IPS-18a (cell line): ENCODE measurements around the gene ASB5.
"Not testable (repeated sequence)": the region's sequence is repeated elsewhere in the genome, so short reads cannot be mapped to it uniquely, and the experiment has no call there.

ENCODE experiments used
- H3K27ac ChIP-seq: one replicate; pipeline ENCODE4 v1.5.1; 2013; ENCODE audit warnings: low read length
- H3K27me3 ChIP-seq: one replicate; pipeline ENCODE4 v1.6.1; 2013; ENCODE audit warnings: mild to moderate bottlenecking, low read length; ENCODE audit not compliant: control insufficient read depth, insufficient read depth
- H3K36me3 ChIP-seq: one replicate; pipeline ENCODE4 v1.6.1; 2013; ENCODE audit warnings: low read depth, low read length; ENCODE audit not compliant: control insufficient read depth
- H3K4me1 ChIP-seq: one replicate; pipeline ENCODE4 v1.6.1; 2013; ENCODE audit warnings: low read depth, low read length; ENCODE audit not compliant: control insufficient read depth
- H3K4me3 ChIP-seq: one replicate; pipeline ENCODE4 v1.5.1; 2013; ENCODE audit warnings: low read length
- H3K9ac ChIP-seq: one replicate; pipeline ENCODE4 v1.6.1; 2013; ENCODE audit warnings: mild to moderate bottlenecking, low read length, moderate library complexity
- H3K9me3 ChIP-seq: one replicate; pipeline ENCODE4 v1.6.1; 2013; ENCODE audit warnings: low read depth, low read length; ENCODE audit not compliant: control insufficient read depth

The ASB5 gene

DNA sequence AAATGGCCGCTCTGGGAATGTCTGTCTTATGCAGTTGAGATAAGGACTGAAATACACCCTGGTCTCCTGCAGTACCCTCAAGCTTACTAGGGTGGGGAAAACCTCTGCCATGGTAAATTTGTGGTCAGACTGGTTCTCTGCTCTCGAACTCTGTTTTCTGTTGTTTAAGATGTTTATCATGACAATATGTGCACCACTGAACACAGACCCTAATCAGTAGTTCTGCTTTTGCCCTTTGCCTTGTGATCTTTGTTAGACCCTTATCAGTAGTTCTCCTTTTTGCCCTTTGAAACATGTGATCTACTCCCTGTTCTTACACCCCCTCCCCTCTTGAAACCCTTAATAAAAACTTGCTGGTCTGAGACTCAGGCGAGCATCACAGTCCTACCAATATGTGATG lies 56.7 kb downstream of the ASB5 start:
- H3K4me1 ChIP-seq, H3K27me3 ChIP-seq, H3K4me3 ChIP-seq, H3K27ac ChIP-seq, H3K9ac ChIP-seq, H3K9me3 ChIP-seq, H3K36me3 ChIP-seq: not testable (repeated sequence)

DNA sequence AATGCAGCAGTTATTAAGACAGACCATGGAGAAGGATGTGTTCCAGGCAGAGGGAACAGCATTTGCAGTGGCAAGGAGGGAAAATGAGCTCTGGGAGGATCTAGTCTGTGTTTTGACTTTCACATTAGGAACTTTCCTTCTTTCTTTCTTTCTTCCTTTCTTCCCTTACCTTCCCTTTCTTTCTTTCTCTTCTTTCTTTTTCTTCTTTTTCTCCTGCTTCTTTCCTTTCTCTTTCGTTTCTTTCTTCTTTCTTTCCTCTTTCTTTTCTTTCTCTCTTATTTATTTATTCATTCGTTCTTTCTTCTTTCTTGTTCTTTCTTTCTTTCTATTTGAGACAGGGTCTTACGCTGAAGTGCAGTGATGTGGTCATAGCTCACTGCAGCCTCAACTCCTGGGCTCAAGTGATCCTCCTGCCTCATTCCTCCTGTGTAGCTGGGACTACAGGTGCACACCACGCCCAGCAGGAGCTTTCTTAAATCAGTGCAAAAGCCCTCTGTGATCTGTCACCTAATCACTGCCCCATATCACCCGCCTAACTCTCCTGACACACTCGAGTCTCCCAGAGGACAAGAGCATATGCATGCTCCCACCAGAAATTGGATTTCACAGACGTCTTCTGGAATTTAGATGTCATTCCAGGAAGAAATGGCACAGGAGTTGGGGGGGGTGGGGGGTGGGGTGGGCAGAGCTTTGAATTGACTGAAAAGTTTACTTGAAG lies 58.3 kb downstream of the ASB5 start:
- H3K27me3 ChIP-seq, result no peaks in the 10 kb centered on the region
- no peak overlapping the region for H3K27ac ChIP-seq
- no peaks in the 10 kb centered on the region for H3K9me3 ChIP-seq
- no peaks in the 10 kb centered on the region for H3K36me3 ChIP-seq
- peaks cover 1% of the 10 kb centered on the region for H3K4me1 ChIP-seq
- no peak overlapping the region for H3K4me3 ChIP-seq
- no peak overlapping the region for H3K9ac ChIP-seq

DNA sequence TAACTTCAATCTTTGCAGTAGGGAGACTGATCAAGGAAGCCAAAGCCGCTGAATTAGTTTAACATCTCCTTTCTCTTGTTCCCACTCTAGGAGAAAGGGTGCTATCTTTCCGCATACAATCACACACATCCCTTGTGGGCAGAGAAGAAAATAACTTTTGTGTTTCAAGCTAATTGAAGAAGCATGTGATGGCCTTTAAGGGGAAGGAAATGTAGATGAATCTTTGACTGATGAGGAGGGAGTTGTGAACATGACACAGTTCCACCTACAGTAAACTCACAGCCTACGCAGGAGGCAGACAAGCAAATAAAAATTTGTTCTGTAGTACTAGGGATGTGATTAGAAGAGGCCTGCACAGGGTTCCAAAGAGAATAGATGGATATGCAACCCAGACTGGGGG lies 58.9 kb downstream of the ASB5 start:
- Histone ChIP-seq H3K27ac (no peak overlapping the region), H3K9ac (no peak overlapping the region), H3K9me3 (no peaks in the 10 kb centered on the region), H3K27me3 (no peaks in the 10 kb centered on the region), H3K4me3 (no peak overlapping the region), H3K36me3 (no peaks in the 10 kb centered on the region), H3K4me1 (peaks cover 5% of the 10 kb centered on the region)

- Histone ChIP-seq H3K27me3 (no peaks in the 10 kb centered on the region), H3K9me3 (no peaks in the 10 kb centered on the region), H3K36me3 (no peaks in the 10 kb centered on the region), H3K4me1 (peaks cover 5% of the 10 kb centered on the region), H3K9ac (no peak overlapping the region), H3K4me3 (no peak overlapping the region), H3K27ac (no peak overlapping the region)
Measured at GRCh38 chr4:176209535-176209934, 59.5 kb downstream of the ASB5 start.

- Histone ChIP-seq H3K27ac (no peak overlapping the region), H3K4me3 (no peak overlapping the region)
Measured at GRCh38 chr4:176207839-176208238, 61.2 kb downstream of the ASB5 start.

DNA sequence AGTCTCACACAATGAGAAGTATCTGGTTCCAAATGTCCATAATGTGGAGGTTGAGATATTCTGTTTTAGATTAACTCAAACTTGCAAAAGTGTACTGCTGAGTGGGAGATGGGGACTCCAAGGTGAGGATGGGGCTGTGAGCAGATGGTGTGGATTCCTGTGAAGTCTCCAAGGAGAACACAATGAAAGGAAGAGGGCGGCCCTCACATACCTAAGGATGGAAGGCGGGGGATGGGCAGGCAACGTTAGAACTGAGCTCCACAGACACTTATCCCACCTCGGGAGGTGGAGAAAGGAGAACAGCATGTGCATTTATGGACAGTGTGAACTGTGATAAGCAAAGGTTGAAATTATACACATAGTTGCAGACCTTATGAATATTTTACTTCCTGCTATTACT lies 63.7 kb downstream of the ASB5 start:
- H3K27me3 ChIP-seq, result no peaks in the 10 kb centered on the region
- no peak overlapping the region for H3K4me3 ChIP-seq
- H3K9me3 ChIP-seq, result no peaks in the 10 kb centered on the region
- H3K36me3 ChIP-seq, result no peaks in the 10 kb centered on the region
- no peak overlapping the region for H3K27ac ChIP-seq
- H3K9ac ChIP-seq, result no peak overlapping the region
- peaks cover 5% of the 10 kb centered on the region for H3K4me1 ChIP-seq

More at GRCh38 chr4:176207839-176208238, 61.2 kb downstream of the ASB5 start:
- peaks cover 5% of the 10 kb centered on the region for H3K4me1 ChIP-seq
- no peaks in the 10 kb centered on the region for H3K9me3 ChIP-seq
- H3K27me3 ChIP-seq, result no peaks in the 10 kb centered on the region
- no peaks in the 10 kb centered on the region for H3K36me3 ChIP-seq
- H3K9ac ChIP-seq, result no peak overlapping the region

DNA sequence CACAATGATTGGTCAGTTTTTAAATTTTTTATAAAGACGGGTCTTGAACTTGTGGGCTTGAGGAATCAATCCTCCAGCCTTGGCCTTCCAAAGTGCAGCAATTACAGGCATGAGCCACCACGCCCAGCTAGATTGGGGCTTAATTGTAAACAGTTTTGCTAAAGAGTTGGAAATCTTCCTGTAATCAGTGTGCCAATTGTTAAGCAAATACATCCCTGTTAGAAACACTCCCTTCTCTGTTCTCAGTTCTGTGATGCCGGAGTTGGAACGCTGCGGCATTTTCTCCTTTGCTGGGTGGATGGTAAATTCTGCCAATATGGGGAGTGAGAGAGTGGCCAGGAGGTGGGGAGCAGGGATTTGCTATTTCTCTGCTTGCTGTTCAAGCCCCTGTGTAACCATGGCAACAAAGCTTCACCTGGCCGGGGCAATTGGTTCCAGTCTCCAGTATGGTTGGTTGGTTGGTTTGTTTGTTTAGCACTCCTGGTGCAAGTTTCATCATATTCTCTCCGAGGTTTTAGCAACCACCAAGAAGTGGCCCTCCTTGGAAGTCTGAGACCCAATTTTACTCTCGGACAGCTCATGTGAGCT lies 70.6 kb downstream of the ASB5 start:
- no peaks in the 10 kb centered on the region for H3K36me3 ChIP-seq
- no peak overlapping the region for H3K27ac ChIP-seq

GRCh38 chr4:176195184-176195978 lies 73.6 kb downstream of the ASB5 start, which contains the start of gene SPATA4:
Gene SPATA4, minus strand, starts transcription at chr4:176195585. Its CDS starts 23 bp downstream, at chr4:176195562.
- Histone ChIP-seq H3K9ac (peak within 1 kb of the TSS; percentile 65), H3K9me3 (no peaks in the 10 kb centered on the region), H3K27ac (no peak within 1 kb of the TSS)

More for the DNA sequence above, 70.6 kb downstream of the ASB5 start:
- Histone ChIP-seq H3K27me3 (no peaks in the 10 kb centered on the region), H3K9ac (no peak overlapping the region), H3K4me1 (peaks cover 7% of the 10 kb centered on the region), H3K4me3 (no peak overlapping the region), H3K9me3 (no peaks in the 10 kb centered on the region)

GRCh38 chr4:176193938-176194337 lies 75.1 kb downstream of the ASB5 start:
- Histone ChIP-seq H3K4me1 (peaks cover 17% of the 10 kb centered on the region), H3K9me3 (no peaks in the 10 kb centered on the region), H3K9ac (no peak overlapping the region)

More at GRCh38 chr4:176195184-176195978, 73.6 kb downstream of the ASB5 start, which contains the start of gene SPATA4:
- Histone ChIP-seq H3K4me3 (peak within 1 kb of the TSS; percentile 75), H3K27me3 (no peaks in the 10 kb centered on the region), H3K4me1 (peaks cover 17% of the 10 kb centered on the region), H3K36me3 (no peaks in the 10 kb centered on the region)

GRCh38 chr4:176193126-176193525 lies 75.9 kb downstream of the ASB5 start:
- no peak overlapping the region for H3K9ac ChIP-seq
- H3K9me3 ChIP-seq, result no peaks in the 10 kb centered on the region
- no peak overlapping the region for H3K4me3 ChIP-seq
- peaks cover 17% of the 10 kb centered on the region for H3K4me1 ChIP-seq
- no peaks in the 10 kb centered on the region for H3K36me3 ChIP-seq
- no peaks in the 10 kb centered on the region for H3K27me3 ChIP-seq
- H3K27ac ChIP-seq, result no peak overlapping the region

More at GRCh38 chr4:176193938-176194337, 75.1 kb downstream of the ASB5 start:
- Histone ChIP-seq H3K36me3 (no peaks in the 10 kb centered on the region), H3K27ac (no peak overlapping the region), H3K4me3 (no peak overlapping the region), H3K27me3 (no peaks in the 10 kb centered on the region)

- no peaks in the 10 kb centered on the region for H3K27me3 ChIP-seq
- H3K9me3 ChIP-seq, result no peaks in the 10 kb centered on the region
- no peak overlapping the region for H3K4me3 ChIP-seq
- no peak overlapping the region for H3K9ac ChIP-seq
- H3K36me3 ChIP-seq, result no peaks in the 10 kb centered on the region
- H3K27ac ChIP-seq, result no peak overlapping the region
- peaks cover 24% of the 10 kb centered on the region for H3K4me1 ChIP-seq
Measured at GRCh38 chr4:176191974-176192373, 77.0 kb downstream of the ASB5 start.
